Fibroblast of pulmonary artery (primary cell): ENCODE data around the gene STAP1.

Experiments used
- DNase-seq: peaks from one replicate; pipeline ENCODE4 v3.0.0-alpha.2; 2010; ENCODE audit warnings: low read depth
- H3K4me3 ChIP-seq: replicated peaks from 2 replicates; pipeline ENCODE4 v1.5.1; 2011; ENCODE audit warnings: low read depth, mild to moderate bottlenecking, control low read depth, low read length, moderate library complexity
- CTCF ChIP-seq: IDR thresholded peaks from 2 replicates; pipeline ENCODE4 v1.5.1; 2011; ENCODE audit warnings: mild to moderate bottlenecking, control low read depth, low read length, inconsistent platforms; ENCODE audit errors: missing control alignments

STAP1 gene

DNA sequence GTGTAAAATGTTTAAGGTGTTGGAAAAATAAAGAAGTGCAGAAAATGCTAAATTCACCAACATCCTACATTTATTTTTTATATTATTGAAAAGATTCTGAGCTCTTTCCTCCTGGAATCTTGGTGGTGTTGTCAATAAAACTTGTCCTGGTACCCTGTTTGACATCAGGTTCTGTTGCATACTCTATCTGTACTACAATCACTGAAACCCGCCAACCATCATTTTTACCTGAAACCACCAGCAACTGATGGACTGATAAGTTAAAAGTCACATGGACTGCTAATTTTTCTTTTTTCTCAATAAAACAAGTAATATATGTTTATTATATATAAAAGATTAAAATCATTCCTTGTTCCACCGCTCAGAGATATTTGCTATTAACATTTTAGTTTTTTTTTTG lies 23.4 kb downstream of the STAP1 start:
- DNase-seq, result no peak
- TF ChIP-seq CTCF, result no peak
- H3K4me3 ChIP-seq, result no peak overlapping the region

DNA sequence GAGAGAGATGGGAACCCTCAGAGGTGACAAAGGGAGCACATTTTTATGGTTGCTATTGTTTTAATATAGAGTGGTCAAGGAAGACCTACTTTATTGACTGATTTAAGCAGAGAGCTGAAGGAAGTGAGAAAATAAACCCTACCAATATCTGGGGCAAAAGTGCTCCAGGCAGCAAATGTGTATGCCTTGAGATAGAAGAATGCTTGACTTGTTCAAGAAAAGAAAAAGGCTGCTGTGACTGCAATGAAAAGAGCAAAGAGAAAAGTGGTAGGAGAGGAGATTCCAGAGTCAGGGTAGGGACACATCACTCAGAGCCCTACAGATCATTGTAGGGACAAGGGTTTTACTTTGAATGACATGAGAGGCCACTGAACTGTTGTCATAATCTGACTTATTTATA lies 26.0 kb downstream of the STAP1 start:
- H3K4me3 ChIP-seq, result no peak overlapping the region
- DNase-seq, result no peak
- no peak for TF ChIP-seq CTCF

- DNase-seq, result no peak
- H3K4me3 ChIP-seq, result no peak overlapping the region
- TF ChIP-seq CTCF, result no peak
These were observed 28.6 kb downstream of the STAP1 start for GRCh38 chr4:67587156-67587555.

- TF ChIP-seq CTCF, result no peak
- peak; percentile 86 for DNase-seq
- no peak overlapping the region for H3K4me3 ChIP-seq
These were observed 35.2 kb downstream of the STAP1 start for GRCh38 chr4:67593741-67594175.

DNA sequence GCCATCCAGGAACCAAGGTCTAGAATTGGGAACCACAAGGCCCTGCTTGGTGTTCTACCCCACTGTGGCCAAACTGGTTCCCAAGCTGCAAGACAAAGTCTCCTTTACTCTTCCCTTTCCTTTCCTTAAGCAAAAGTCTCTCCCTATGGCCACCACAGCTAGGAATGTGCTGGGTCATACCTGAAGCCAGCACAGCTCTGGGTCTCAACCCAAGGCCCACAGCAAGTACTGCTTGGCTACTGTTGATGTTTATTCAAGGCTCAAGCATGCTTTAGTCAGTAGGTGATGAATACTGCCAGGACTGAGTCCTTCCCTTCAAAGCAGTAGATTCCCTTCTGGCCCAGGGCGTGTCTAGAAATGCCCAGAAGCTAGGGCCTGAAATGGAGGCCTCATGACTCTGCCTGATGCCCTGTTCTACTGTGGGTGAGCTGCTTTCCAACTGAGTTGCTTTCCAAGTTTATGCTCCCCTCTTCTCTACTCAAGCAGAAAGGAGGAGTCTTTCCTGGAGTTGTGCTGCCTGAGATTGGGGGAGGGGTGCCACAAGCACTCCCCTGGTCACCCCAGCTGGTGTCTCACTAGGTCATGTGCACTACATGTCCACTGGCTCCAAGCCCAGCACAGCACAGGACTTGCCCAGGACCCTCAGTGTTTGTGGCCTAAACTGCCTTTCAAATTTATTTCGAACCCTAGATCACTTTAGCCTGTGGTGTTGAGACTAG lies 44.9 kb downstream of the STAP1 start:
- TF ChIP-seq CTCF, result no peak
- no peak for DNase-seq
- H3K4me3 ChIP-seq, result no peak overlapping the region

DNA sequence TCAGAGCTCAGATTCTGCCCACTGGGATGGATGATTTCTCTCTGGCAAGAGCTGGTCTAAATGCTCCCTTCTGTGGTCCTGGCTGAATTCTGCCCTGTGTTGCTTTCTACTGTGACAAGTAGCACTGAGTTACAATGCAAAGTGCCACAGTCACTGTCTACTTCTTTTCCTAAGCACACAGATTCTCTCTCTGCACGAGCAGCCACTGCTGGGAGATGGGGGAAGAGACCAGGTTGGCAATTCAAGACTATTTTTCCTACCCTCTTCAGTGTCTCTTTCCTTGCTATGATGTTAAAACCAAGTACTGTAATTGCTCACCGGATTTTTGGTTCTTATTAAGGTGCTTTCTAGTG lies 45.5 kb downstream of the STAP1 start:
- no peak for TF ChIP-seq CTCF
- no peak for DNase-seq
- H3K4me3 ChIP-seq, result no peak overlapping the region

DNA sequence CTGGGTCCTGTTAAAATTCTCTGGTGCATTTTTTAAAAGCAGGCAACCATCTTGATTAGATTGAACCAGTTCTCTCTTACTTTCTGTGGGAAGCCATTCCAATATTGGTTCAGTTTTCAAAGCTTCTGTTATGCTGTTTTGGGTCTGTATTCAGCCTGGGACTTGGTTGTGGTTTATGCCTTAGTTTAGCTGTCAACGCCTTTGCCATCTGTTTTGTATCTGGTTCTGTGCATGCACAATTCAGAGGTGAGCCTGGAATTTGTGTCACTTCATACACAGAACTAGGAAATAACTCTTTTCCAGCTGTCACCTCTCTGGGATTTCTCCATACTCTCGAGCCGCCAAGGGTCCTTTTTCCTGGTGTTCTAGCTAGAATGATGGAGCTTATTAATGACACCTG lies 46.2 kb downstream of the STAP1 start:
- peak; percentile 20 for DNase-seq
- no peak overlapping the region for H3K4me3 ChIP-seq
- TF ChIP-seq CTCF, result no peak
